NCI-H526 treated with DMSO at 0.1 percent for 48 hours (cell line): ENCODE measurements around the gene AKNA.

Experiments
- DNase-seq: peaks from one replicate; lab custom pipeline; 2025; lab: John Stamatoyannopoulos, UW

The AKNA gene, protein sequence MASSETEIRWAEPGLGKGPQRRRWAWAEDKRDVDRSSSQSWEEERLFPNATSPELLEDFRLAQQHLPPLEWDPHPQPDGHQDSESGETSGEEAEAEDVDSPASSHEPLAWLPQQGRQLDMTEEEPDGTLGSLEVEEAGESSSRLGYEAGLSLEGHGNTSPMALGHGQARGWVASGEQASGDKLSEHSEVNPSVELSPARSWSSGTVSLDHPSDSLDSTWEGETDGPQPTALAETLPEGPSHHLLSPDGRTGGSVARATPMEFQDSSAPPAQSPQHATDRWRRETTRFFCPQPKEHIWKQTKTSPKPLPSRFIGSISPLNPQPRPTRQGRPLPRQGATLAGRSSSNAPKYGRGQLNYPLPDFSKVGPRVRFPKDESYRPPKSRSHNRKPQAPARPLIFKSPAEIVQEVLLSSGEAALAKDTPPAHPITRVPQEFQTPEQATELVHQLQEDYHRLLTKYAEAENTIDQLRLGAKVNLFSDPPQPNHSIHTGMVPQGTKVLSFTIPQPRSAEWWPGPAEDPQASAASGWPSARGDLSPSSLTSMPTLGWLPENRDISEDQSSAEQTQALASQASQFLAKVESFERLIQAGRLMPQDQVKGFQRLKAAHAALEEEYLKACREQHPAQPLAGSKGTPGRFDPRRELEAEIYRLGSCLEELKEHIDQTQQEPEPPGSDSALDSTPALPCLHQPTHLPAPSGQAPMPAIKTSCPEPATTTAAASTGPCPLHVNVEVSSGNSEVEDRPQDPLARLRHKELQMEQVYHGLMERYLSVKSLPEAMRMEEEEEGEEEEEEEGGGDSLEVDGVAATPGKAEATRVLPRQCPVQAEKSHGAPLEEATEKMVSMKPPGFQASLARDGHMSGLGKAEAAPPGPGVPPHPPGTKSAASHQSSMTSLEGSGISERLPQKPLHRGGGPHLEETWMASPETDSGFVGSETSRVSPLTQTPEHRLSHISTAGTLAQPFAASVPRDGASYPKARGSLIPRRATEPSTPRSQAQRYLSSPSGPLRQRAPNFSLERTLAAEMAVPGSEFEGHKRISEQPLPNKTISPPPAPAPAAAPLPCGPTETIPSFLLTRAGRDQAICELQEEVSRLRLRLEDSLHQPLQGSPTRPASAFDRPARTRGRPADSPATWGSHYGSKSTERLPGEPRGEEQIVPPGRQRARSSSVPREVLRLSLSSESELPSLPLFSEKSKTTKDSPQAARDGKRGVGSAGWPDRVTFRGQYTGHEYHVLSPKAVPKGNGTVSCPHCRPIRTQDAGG (N-terminal part only)

GRCh38 chr9:114387680-114388356 lies at the start of gene AKNA:
TSS of gene AKNA (minus strand) at chr9:114387982. CDS start at chr9:114381333, 6,649 bp downstream.
- no peak for DNase-seq

GRCh38 chr9:114437401-114437893 lies 49.7 kb upstream of the AKNA start:
- DNase-seq = no peak

GRCh38 chr9:114434878-114435311 lies 47.1 kb upstream of the AKNA start:
- DNase-seq = peak; percentile 22

DNA sequence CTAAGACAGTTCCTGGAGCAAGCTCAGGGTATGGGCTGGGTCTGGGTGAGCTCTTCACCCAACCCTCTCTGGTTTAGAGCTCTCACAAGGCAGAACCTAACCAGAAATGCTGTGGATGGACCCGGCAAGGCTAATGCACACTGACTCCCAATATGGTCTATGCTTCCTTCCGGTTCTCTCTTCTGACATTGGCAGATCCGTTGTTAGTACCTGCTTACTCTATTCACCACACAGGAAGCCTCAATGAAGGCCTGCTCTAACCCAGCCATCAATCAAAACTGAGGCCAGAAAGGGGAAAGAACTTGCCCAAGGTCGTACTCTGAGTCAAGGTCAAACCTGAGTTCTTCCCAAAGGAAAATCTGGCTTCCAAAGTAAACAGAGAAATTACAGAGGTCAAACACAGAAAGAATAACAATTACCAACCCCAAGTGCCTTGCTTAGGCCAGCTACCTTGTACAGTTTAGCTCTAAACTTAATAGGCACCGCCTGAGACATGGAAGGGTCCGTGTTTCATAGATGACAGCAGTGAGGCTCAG lies 46.0 kb upstream of the AKNA start:
- no peak for DNase-seq

- DNase-seq = no peak
Measured at GRCh38 chr9:114433086-114433485, 45.3 kb upstream of the AKNA start.

GRCh38 chr9:114432323-114433067 lies 44.7 kb upstream of the AKNA start:
- no peak for DNase-seq

DNA sequence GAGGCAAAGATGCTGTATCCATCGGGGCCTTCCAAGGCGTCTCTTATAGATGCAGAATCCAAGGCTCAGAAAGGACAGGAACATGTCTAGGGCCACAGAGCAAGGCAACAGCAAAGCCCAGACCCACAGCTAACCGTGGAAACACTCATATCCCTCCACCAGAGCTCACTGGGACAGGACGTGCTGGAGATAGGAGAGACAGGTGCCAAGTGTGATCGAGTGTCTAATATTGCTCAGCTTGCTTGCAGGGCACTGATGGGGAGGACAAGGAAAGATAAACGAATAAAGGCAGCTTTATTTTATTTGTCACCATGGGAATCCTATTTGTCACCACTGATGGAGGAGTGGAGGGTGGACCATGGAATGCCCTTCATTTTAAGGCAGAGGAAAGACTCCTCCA lies 44.0 kb upstream of the AKNA start:
- no peak for DNase-seq

DNA sequence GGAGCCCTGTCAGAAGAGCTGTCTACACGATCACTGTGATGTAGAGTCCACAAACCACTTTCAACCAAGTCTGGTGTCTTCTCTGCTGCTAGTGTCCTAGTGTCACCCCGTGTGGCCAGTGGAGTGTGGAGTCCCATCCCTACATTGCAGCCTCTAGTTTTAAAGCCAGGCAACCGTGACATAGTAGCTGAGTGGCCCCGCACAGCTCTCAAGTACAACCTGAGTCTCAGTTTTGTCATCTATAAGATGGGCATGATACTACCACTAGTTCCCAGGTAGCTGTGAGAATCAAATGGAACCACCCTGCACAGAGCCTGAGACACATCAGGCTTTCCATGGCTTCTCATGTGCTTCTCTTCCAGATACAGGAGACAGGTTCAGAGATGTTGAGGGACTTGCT lies 43.2 kb upstream of the AKNA start:
- no peak for DNase-seq

GRCh38 chr9:114430457-114430856 lies 42.7 kb upstream of the AKNA start:
- no peak for DNase-seq

DNA sequence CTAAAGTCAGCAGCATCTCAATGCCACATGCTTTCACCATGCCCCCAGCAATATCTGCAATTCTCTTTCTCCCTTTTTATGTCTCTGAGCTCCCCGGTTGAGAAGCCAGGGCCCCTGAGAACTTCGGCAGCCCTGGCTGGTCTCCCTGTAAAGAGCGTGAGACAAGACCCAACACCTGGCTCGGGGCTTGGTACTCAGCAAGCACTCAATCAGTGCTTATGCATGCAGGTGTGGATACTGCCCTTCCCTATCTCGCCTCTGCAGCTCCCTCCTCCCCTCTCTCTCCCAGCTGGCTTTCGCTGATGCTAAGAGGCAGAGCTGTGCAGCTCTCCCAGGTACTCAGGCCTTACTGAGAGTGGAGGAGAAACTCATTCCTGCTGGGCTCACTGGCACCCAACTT lies 41.7 kb upstream of the AKNA start:
- DNase-seq = no peak

GRCh38 chr9:114428466-114428865 lies 40.7 kb upstream of the AKNA start:
- no peak for DNase-seq

GRCh38 chr9:114427644-114428043 lies 39.9 kb upstream of the AKNA start:
- no peak for DNase-seq

DNA sequence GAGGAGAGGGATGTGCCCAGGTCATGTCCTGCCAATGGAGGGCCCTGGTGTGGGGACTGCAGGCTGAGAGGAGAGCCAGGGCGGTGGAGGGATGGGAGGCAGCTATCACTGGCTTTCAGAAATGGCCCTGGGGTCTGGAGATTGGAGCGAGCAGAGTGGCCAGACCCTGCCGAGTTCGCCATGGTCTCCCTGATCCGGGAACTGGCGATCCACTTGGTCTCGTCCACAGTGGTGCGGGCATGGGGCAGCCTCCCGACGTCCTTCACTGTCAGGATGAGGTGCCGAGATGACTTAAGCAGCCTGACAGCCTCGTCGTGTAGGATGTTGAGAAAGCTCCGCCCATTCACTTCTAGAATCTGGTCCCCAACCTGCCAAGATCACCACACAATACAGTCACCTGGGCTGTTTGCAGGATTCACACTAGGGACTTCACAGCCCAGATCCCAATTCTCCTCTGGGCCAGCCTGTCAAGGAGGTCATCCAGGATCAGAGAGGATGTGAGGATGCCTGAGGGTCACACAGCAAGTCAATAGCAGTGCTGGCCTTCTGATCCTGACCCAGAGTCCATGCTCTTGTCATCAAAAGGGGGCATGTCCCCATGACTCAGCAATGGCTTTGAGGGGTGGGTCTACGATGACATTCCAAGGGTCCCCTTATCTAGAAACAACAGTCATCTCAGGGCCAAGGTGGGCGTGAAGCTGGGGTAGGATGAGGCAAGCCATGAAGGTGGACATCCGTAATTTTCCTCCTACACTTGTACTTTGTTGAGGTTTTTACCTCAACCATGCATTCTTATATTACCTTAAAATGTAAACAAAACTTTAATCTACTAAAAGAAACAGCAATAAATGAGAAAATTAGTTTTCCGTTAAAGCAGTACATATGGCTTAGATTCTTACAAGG lies 38.5 kb upstream of the AKNA start:
- DNase-seq = no peak

GRCh38 chr9:114425126-114425525 lies 37.3 kb upstream of the AKNA start:
- DNase-seq = no peak

GRCh38 chr9:114424126-114424525 lies 36.3 kb upstream of the AKNA start:
- no peak for DNase-seq

DNA sequence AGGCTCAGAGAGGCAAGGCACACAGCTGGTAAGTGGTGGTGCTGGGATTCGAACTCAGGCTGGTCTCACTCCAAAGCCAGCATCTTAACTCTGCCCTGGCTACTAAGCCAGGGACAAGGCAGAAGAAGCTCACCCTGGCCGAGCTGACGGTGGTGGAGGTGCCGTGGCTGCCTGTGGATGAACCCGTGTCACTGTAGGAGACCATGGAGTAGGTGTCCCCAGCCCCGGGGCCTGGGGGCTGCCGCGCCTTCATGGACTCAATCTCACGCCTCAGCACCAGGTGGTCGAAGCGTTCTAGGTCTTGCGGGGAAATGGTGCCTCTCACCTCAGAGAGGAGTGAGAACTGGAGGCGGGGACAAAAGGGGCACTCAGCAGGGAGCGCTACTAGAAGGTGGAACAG lies 35.4 kb upstream of the AKNA start:
- no peak for DNase-seq

DNA sequence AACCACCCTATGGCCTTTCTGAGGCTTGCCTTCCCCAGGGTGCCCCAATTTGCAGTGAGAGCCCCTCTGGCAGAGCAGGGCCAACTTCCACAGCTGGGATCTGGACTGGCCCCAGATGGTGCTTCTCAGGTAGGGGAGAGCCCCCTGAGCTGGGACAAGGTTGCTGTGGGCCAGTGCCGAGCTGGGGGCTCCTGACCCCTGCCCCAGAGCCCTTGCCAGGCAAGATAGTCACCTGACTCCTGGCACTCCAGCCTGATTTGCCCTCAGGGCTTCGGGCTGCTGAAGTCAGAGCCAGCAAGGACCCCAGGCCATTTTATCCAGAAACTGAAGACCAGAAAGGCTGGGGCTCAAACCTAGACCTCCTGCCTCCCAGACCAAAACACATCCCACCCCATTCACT lies 33.4 kb upstream of the AKNA start:
- no peak for DNase-seq

- no peak for DNase-seq
Measured at GRCh38 chr9:114419796-114420195, 32.0 kb upstream of the AKNA start.

- DNase-seq = no peak
Measured at GRCh38 chr9:114418053-114418452, 30.3 kb upstream of the AKNA start.
